Mucosa of stomach (tissue), 1 donor: Measurements from ENCODE around the gene RANBP17.
"Not testable (repeated sequence)": the region's sequence is repeated elsewhere in the genome, so short reads cannot be mapped to it uniquely, and the experiment has no call there.

Experiments
- H3K27me3 ChIP-seq: one replicate; pipeline ENCODE4 v1.7.0; 2013; ENCODE audit warnings: mild to moderate bottlenecking, low read length; ENCODE audit not compliant: control insufficient read depth, insufficient read depth
- H3K36me3 ChIP-seq: one replicate; pipeline ENCODE4 v1.7.0; 2013; ENCODE audit warnings: low read length; ENCODE audit not compliant: control insufficient read depth, insufficient read depth
- H3K4me1 ChIP-seq: one replicate; pipeline ENCODE4 v1.7.0; 2013; ENCODE audit warnings: mild to moderate bottlenecking, low read length; ENCODE audit not compliant: control insufficient read depth, insufficient read depth
- H3K4me3 ChIP-seq: one replicate; pipeline ENCODE4 v1.7.0; 2013; ENCODE audit warnings: low read length
- H3K9ac ChIP-seq: one replicate; pipeline ENCODE4 v1.7.0; 2013; ENCODE audit warnings: mild to moderate bottlenecking, low read length, moderate library complexity
- H3K9me3 ChIP-seq: one replicate; pipeline ENCODE4 v1.7.0; 2013; ENCODE audit warnings: mild to moderate bottlenecking, low read length, moderate library complexity; ENCODE audit not compliant: control insufficient read depth
- donor health status: Pancreatic carcinoma.

RANBP17 gene

DNA sequence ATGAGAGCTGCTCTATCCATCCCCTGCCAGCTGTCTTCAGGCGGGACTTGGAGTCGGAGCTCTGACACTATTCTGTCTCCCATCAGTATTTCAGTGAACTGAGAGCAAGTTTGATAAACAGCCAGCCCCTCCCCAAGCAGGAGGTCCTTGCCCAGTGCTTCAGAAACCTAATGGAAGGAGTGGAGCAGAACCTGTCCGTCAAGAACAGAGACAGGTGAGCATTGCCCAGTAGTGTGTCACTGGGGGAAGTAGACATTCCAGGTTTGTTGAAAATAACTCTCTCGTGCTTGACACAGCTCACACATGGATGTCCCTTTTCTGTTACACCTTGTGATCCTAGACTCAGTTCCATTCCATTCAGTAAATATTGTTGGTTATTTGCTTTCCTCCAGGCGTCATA is 434.0 kb downstream of the RANBP17 start:
- H3K9me3 ChIP-seq, result no peaks in the 10 kb centered on the region
- no peak overlapping the region for H3K9ac ChIP-seq
- no peaks in the 10 kb centered on the region for H3K36me3 ChIP-seq
- H3K4me3 ChIP-seq, result no peak overlapping the region
- no peaks in the 10 kb centered on the region for H3K4me1 ChIP-seq
- no peaks in the 10 kb centered on the region for H3K27me3 ChIP-seq

- not testable (repeated sequence) for H3K9ac ChIP-seq, H3K27me3 ChIP-seq, H3K4me3 ChIP-seq, H3K4me1 ChIP-seq, H3K36me3 ChIP-seq, H3K9me3 ChIP-seq
Measured at GRCh38 chr5:171297941-171298340, 436.1 kb downstream of the RANBP17 start.

- Histone ChIP-seq H3K4me1 (no peaks in the 10 kb centered on the region), H3K9me3 (no peaks in the 10 kb centered on the region), H3K36me3 (no peaks in the 10 kb centered on the region), H3K27me3 (peaks cover 5% of the 10 kb centered on the region), H3K9ac (no peak overlapping the region), H3K4me3 (no peak overlapping the region)
Measured at GRCh38 chr5:171299228-171299627, 437.4 kb downstream of the RANBP17 start.

DNA sequence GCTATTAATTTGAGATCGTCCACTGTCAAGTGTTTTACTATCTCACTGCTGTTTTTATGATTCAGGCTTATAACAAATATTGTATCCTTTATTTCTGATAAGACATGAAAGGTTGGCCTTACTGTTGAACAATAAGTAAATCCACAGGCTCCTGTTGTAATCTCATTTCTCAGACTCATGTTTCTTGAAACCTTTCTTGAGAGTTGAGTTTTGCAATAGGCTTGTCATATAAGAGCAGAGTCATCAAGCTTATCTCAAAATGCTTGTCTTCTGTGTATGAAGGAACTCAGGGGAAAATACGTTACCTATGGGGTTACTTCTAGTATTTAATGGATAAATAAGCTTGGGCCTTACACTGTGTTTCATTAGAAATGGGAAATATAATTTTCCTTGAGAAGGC is 438.0 kb downstream of the RANBP17 start:
- Histone ChIP-seq H3K9ac (no peak overlapping the region), H3K4me1 (no peaks in the 10 kb centered on the region), H3K27me3 (peaks cover 11% of the 10 kb centered on the region)

DNA sequence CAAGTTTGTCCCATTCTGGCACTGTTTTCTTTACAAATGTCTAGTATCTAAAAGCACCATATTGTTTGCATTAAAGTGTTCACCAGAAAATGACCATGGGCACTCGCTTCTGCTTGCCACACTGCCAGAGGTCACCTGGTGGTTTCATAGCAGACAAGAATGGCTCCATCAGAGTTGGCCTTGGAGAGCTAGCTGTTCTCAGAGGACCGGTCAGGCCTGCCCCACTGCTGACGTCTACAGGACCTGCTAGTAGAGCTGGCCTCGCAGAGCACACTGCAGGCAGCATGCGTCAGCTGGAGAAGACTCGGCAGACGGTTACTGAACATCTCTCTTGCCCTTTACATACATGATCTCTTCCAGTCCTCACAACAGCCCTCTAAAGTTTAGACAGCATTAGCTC is 438.5 kb downstream of the RANBP17 start:
- Histone ChIP-seq H3K27me3 (peaks cover 16% of the 10 kb centered on the region), H3K9me3 (no peaks in the 10 kb centered on the region), H3K4me1 (no peaks in the 10 kb centered on the region), H3K4me3 (no peak overlapping the region), H3K36me3 (no peaks in the 10 kb centered on the region), H3K9ac (no peak overlapping the region)

More for the DNA sequence above, 438.0 kb downstream of the RANBP17 start:
- no peaks in the 10 kb centered on the region for H3K9me3 ChIP-seq
- H3K4me3 ChIP-seq, result no peak overlapping the region
- H3K36me3 ChIP-seq, result no peaks in the 10 kb centered on the region

GRCh38 chr5:171306166-171306565 is 444.3 kb downstream of the RANBP17 start:
- Histone ChIP-seq H3K9ac (no peak overlapping the region), H3K9me3 (no peaks in the 10 kb centered on the region), H3K4me1 (no peaks in the 10 kb centered on the region), H3K36me3 (no peaks in the 10 kb centered on the region), H3K27me3 (peaks cover 72% of the 10 kb centered on the region), H3K4me3 (no peak overlapping the region)

DNA sequence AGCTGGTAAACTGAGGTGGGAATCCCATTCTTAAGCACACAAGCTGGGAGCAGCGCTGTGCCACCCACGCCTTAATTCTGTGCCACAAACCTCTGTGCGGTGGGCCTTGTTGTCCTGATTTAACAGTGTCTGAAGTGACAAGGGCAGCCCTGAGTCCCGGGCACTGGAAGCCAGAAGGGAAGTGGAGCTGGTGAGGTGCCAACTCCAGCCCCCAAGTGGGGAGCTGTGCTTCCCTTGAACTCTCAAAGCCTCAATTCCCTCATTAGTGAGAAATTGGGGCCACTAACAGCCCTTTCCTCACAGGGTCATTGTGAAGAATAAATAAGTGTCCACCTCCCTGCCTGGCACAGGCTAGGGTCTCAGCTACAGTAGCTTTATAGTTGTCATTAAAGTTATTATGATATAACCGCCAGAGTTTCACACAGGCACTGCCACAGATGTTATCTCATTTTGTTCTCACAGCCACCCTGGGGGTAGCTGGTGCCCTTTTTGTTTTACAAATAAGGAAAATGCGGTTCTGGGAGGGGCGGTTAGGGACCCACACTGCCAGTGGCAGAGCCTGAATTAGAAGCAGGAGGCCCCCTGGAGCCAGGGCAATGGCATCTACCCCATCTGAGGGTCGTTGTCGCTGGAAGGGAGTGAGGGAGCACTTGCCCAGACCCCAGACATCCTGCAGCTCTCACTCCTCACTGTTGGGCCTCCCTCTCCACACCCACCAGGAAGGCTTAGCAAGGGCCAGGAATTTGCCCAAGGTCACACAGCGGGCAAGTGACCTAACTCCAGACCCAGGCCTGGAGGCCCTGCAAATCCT is 445.2 kb downstream of the RANBP17 start:
- Histone ChIP-seq H3K4me3 (no peak overlapping the region), H3K4me1 (no peaks in the 10 kb centered on the region), H3K36me3 (no peaks in the 10 kb centered on the region), H3K27me3 (peaks cover 79% of the 10 kb centered on the region), H3K9ac (no peak overlapping the region), H3K9me3 (no peaks in the 10 kb centered on the region)

GRCh38 chr5:171307789-171308452 is 446.1 kb downstream of the RANBP17 start:
- H3K36me3 ChIP-seq, result no peaks in the 10 kb centered on the region
- H3K9ac ChIP-seq, result no peak overlapping the region
- H3K4me1 ChIP-seq, result no peaks in the 10 kb centered on the region
- no peak overlapping the region for H3K4me3 ChIP-seq
- H3K27me3 ChIP-seq, result peaks cover 89% of the 10 kb centered on the region
- H3K9me3 ChIP-seq, result no peaks in the 10 kb centered on the region

DNA sequence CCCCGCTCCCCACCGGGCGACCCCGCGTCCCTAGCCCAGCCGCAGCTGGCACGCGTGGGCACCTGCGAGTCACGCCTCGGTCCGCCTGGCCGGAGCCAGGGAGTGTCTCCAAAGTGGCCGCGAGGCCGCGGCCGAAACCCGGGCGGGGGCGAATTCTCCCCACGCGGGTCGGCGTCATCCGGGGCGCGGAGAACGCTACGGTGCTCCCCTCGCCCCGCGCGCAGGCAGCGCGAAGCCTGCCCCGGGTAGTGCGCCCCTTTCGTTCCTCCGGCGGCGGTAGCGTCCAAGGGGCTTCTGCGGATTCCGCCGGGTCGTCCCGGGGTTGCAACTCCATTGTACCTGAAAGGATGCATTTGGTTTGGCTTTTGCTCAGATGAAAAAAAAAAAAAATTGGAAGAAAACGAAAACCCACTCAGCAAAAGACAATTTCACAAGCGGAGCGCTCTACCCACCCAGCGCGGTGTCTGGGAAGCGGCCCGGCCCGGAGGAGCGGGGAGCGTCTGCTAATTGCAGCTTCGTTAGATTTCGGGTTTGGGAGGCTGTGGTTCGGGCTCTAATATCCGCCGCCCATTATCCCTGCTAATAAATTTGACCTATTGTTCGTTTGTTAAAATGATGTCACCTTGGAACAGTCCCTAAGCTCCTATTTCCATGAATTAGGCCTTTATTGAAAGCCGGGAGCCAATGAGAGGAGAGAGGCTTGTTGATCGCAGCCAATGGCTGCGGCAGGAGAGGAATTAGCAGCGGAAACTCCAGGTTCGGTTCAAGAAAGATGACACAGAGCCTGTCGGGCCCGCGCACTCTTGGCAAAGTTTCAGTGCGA is 446.8 kb downstream of the RANBP17 start, which contains the start of gene TLX3:
TSS of gene TLX3 (plus strand) at position 796 of the 823 bp plus-strand sequence. CDS start 118 bp downstream, outside the sequence.
- peaks cover 96% of the 10 kb centered on the region for H3K27me3 ChIP-seq
- H3K36me3 ChIP-seq, result no peaks in the 10 kb centered on the region
- H3K4me3 ChIP-seq, result no peak within 1 kb of the TSS
- H3K9ac ChIP-seq, result no peak within 1 kb of the TSS
- no peaks in the 10 kb centered on the region for H3K9me3 ChIP-seq
- H3K4me1 ChIP-seq, result no peaks in the 10 kb centered on the region

DNA sequence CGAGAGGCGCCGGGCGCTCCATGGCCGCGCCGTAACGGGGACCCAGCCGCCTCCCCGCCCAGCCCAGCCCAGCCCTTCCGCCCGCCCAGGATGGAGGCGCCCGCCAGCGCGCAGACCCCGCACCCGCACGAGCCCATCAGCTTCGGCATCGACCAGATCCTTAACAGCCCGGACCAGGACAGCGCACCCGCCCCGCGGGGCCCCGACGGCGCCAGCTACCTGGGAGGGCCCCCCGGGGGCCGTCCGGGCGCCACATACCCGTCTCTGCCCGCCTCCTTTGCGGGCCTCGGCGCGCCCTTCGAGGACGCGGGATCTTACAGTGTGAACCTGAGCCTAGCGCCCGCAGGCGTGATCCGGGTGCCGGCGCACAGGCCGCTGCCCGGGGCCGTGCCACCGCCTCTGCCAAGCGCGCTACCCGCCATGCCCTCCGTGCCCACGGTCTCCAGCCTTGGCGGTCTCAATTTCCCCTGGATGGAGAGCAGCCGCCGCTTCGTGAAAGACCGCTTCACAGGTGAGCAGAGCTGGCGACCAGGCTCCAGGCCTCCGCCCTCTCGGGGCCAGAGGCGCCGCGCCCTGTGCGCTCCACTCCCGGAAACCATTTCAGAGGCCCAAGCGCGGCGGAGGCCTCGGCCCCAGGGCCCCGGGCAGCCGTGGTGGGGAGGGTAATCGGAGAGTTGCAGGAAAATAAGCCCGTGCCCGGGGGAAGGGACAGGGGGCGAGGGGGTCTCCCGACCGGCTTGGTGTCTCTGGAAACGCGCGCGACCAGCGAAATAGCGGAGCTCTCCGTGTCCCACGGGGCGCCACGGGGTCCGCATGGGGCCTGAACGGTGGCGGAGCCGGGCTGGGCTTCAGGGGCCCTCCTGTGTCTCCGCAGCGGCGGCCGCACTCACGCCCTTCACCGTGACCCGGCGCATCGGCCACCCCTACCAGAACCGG is 447.7 kb downstream of the RANBP17 start:
- H3K4me3 ChIP-seq, result no peak overlapping the region

DNA sequence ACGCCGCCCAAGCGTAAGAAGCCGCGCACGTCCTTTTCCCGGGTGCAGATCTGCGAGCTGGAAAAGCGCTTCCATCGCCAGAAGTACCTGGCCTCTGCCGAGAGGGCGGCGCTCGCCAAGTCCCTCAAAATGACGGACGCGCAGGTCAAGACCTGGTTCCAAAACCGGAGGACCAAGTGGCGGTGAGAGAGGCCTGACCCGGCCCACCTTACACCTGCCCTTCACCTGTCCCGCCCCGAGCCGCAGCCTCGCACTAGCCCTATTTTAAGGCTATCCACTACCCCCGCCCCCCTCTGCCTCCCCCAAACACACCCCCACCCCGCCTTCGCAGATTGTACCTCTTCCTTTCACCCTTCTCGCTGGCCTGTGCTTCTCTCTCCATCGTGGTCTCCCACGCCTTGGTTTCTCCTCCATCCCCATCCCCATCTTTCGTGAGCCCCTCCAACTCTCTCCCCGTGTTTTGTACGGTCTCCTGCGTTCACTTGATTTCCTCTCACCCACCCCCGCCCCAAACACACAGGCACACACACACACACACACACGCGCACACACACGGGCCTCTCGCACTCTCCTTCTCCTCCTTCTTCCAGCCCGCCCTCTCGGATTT is 448.5 kb downstream of the RANBP17 start:
- Histone ChIP-seq H3K4me1 (no peaks in the 10 kb centered on the region), H3K27me3 (peaks cover 96% of the 10 kb centered on the region), H3K9ac (no peak overlapping the region), H3K9me3 (no peaks in the 10 kb centered on the region), H3K4me3 (no peak overlapping the region), H3K36me3 (no peaks in the 10 kb centered on the region)

More for the DNA sequence above, 447.7 kb downstream of the RANBP17 start:
- H3K9ac ChIP-seq, result no peak overlapping the region
- peaks cover 96% of the 10 kb centered on the region for H3K27me3 ChIP-seq
- H3K9me3 ChIP-seq, result no peaks in the 10 kb centered on the region
- no peaks in the 10 kb centered on the region for H3K36me3 ChIP-seq
- no peaks in the 10 kb centered on the region for H3K4me1 ChIP-seq
